GM23338 (cell line): Measurements from ENCODE around the gene JAG1. TPM values are rescaled to one million over a fixed set of nuclear protein-coding genes. Genes with fewer than 3 reads are reported as not detected.

Experiments
- ATAC-seq: fragments of 200-7000 bp; cut with Tn5 transposase; 3 replicates; pipeline ENCODE4 v1.9.1; 2020
- DNase-seq: peaks from one replicate; pipeline ENCODE4 v3.0.0-alpha.2; 2015; ENCODE audit warnings: low spot score
- H2AFZ ChIP-seq: fragments of 200-600 bp; sonication (generic); 2 replicates; pipeline ENCODE4 v1.8.0; 2016; ENCODE audit warnings: antibody characterized with exemption, mild to moderate bottlenecking, moderate library complexity
- H3F3A ChIP-seq: fragments of 200-600 bp; sonication (generic); replicated peaks from 2 replicates; pipeline ENCODE4 v1.8.0; 2017; ENCODE audit warnings: antibody characterized with exemption, mixed run types, low read depth
- H3K27ac ChIP-seq: fragments of 200-600 bp; sonication (generic); 2 replicates; pipeline ENCODE4 v1.6.1; 2016; ENCODE audit warnings: low read depth
- H3K27me3 ChIP-seq: fragments of 200-600 bp; sonication (generic); 2 replicates; pipeline ENCODE4 v1.8.0; 2016; ENCODE audit warnings: mild to moderate bottlenecking, mixed run types, moderate library complexity; ENCODE audit not compliant: insufficient read depth
- H3K36me3 ChIP-seq: fragments of 200-600 bp; sonication (generic); 2 replicates; pipeline ENCODE4 v1.8.0; 2016; ENCODE audit warnings: mild to moderate bottlenecking; ENCODE audit not compliant: insufficient read depth
- H3K4me1 ChIP-seq: fragments of 200-600 bp; sonication (generic); 2 replicates; pipeline ENCODE4 v1.8.0; 2016; ENCODE audit warnings: mild to moderate bottlenecking, moderate library complexity; ENCODE audit not compliant: insufficient read depth
- H3K4me2 ChIP-seq: fragments of 200-600 bp; sonication (generic); 2 replicates; pipeline ENCODE4 v1.7.1; 2017; ENCODE audit warnings: mixed run types
- H3K4me3 ChIP-seq: fragments of 200-600 bp; sonication (generic); 2 replicates; pipeline ENCODE4 v1.6.1; 2016; ENCODE audit warnings: mixed run types
- H3K79me2 ChIP-seq: fragments of 200-600 bp; sonication (generic); replicated peaks from 2 replicates; pipeline ENCODE4 v1.8.0; 2017; ENCODE audit warnings: mild to moderate bottlenecking; ENCODE audit not compliant: insufficient read depth
- H3K9me2 ChIP-seq: fragments of 200-600 bp; sonication (generic); 2 replicates; pipeline ENCODE4 v1.8.0; 2017; ENCODE audit not compliant: insufficient read depth
- H4K20me1 ChIP-seq: fragments of 200-600 bp; sonication (generic); replicated peaks from 2 replicates; pipeline ENCODE4 v1.8.0; 2017; ENCODE audit warnings: mild to moderate bottlenecking; ENCODE audit not compliant: insufficient read depth
- H3K27ac Mint-ChIP-seq: 2 replicates; pipeline ENCODE4 v1.8.0; 2020; ENCODE audit warnings: inconsistent platforms, mild to moderate bottlenecking, moderate library complexity, mixed read lengths
- H3K27me3 Mint-ChIP-seq: 3 replicates; pipeline ENCODE4 v1.8.0; 2022; ENCODE audit warnings: low read depth, mild to moderate bottlenecking, moderate library complexity, mixed read lengths, inconsistent platforms; ENCODE audit not compliant: insufficient read depth, poor library complexity
- H3K36me3 Mint-ChIP-seq: 3 replicates; pipeline ENCODE4 v1.8.0; 2021; ENCODE audit warnings: low read depth, mild to moderate bottlenecking, inconsistent platforms, moderate library complexity, mixed read lengths
- H3K4me1 Mint-ChIP-seq: 3 replicates; pipeline ENCODE4 v1.8.0; 2020; ENCODE audit warnings: mild to moderate bottlenecking, inconsistent platforms, mixed read lengths
- H3K4me3 Mint-ChIP-seq: 3 replicates; pipeline ENCODE4 v1.8.0; 2021; ENCODE audit warnings: moderate library complexity, mild to moderate bottlenecking, inconsistent platforms, mixed read lengths
- H3K9me3 Mint-ChIP-seq: 3 replicates; pipeline ENCODE4 v1.8.0; 2020; ENCODE audit warnings: moderate library complexity, mild to moderate bottlenecking, inconsistent platforms, mixed read lengths
- CREB1 ChIP-seq: fragments of 250-450 bp; sonication (Bioruptor Pico); IDR thresholded peaks from 2 replicates; pipeline ENCODE4 v1.5.0; 2020; ENCODE audit warnings: low read depth, mild to moderate bottlenecking, moderate library complexity
- ETS1 ChIP-seq: IDR thresholded peaks from 2 replicates; pipeline ENCODE4 v1.6.1; 2016; ENCODE audit warnings: antibody characterized with exemption
- EZH2 ChIP-seq: fragments of 200-600 bp; sonication (generic); IDR thresholded peaks from one replicate; pipeline ENCODE4 v1.8.0; 2017; ENCODE audit warnings: antibody characterized with exemption, mild to moderate bottlenecking, low read depth; ENCODE audit not compliant: unreplicated experiment
- NANOG ChIP-seq: IDR thresholded peaks from 2 replicates; pipeline ENCODE4 v1.6.1; 2016; ENCODE audit warnings: antibody characterized with exemption, borderline replicate concordance
- STAT1 ChIP-seq: IDR thresholded peaks from one replicate; pipeline ENCODE4 v1.6.1; 2016; ENCODE audit warnings: antibody characterized with exemption; ENCODE audit not compliant: unreplicated experiment
- ZNF331 ChIP-seq: fragments of 250-450 bp; sonication (Bioruptor Pico); IDR thresholded peaks from 2 replicates; pipeline ENCODE4 v1.5.0; 2020; ENCODE audit warnings: low read depth, mild to moderate bottlenecking, moderate library complexity
- polyA plus RNA-seq: library from polyadenylated mRNA; unstranded; fragments of >200 nt; fragmentation: Nextera tagmentation; extraction: Ambion mirVana; gene quantifications from 2 replicates; pipeline ENCODE4 v1.2.1, GENCODE V29; 2016
- total RNA-seq: library from RNA; depleted of rRNA; stranded (reverse); fragments of >200 nt; shearing (Covaris generic); gene quantifications from 2 replicates; pipeline ENCODE4 v1.2.3, GENCODE V29; 2014
- TF ChIP-seq, protein P1 (sequence below): fragments of 250-450 bp; sonication (Bioruptor Pico); IDR thresholded peaks from 2 replicates; pipeline ENCODE4 v1.5.0; 2020; ENCODE audit warnings: mild to moderate bottlenecking, moderate library complexity
- TF ChIP-seq, protein P2 (sequence below), 2 experiments: fragments of 200-600 bp in 1 of 2; sonication (generic) in 1 of 2; conservative IDR thresholded peaks; 2 replicates each; pipeline versions ENCODE4 v1.5.1 to v1.6.1; 2016 to 2017; ENCODE audit warnings: antibody characterized with exemption in 2 of 2, low read depth in 2 of 2, mild to moderate bottlenecking in 2 of 2, moderate library complexity in 1 of 2

The JAG1 gene
- total and polyA plus RNA-seq, 2 experiments from 2014 or later, result 9.7 to 46.5 TPM

- no peak for TF ChIP-seq ETS1
- no peak for TF ChIP-seq STAT1
- TF ChIP-seq ZNF331 (CRISPR knock-in tag), result no peak
- TF ChIP-seq CREB1, result no peak
Measured at GRCh38 chr20:10707791-10708190, 34.0 kb upstream of the JAG1 start (continued).

DNA sequence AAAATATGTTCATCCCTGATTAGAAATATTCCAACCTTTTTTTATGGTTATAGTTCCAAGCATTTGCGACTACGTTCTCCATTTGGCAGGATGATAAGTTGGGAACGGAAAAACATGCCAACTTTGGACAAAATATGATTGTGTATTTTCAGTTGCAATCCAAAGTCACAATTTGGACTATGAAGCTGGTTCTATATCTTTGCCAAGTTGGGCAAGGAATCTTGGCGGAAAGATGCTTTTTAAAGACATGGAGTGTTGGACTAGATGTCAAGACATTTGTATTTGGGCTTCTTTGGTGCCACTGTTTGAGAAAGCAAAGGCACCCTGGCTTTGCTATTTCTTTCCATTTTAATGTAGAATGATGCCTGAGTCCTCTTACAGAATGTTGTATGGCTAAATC is 33.3 kb upstream of the JAG1 start:
- 0 out of 3 replicates have a peak, but pooled peaks cover 2% of the 10 kb centered on the region for H3K9me3 Mint-ChIP-seq
- H4K20me1 ChIP-seq, result no peaks in the 10 kb centered on the region
- H3K9me2 ChIP-seq, result peaks cover 8% of the 10 kb centered on the region; the same call in 1 of the 2 replicates
- no peak overlapping the region for H3K27ac Mint-ChIP-seq
- H3K27ac ChIP-seq, result no peak overlapping the region
- H3K4me1 ChIP-seq, result no peaks in the 10 kb centered on the region
- H2AFZ ChIP-seq, result no peak overlapping the region
- no peaks in the 10 kb centered on the region for H3K79me2 ChIP-seq
- H3K4me3 Mint-ChIP-seq, result no peak overlapping the region
- H3K27me3 Mint-ChIP-seq, result peaks cover 2% of the 10 kb centered on the region
- DNase-seq (no peak), ATAC-seq (no peak)
- 0 out of 3 replicates have a peak, but pooled peaks cover 2% of the 10 kb centered on the region for H3K36me3 Mint-ChIP-seq
- no peak overlapping the region for H3K4me3 ChIP-seq
- TF ChIP-seq STAT1, result no peak
- no peak for TF ChIP-seq NANOG
- TF ChIP-seq, protein P1, sequence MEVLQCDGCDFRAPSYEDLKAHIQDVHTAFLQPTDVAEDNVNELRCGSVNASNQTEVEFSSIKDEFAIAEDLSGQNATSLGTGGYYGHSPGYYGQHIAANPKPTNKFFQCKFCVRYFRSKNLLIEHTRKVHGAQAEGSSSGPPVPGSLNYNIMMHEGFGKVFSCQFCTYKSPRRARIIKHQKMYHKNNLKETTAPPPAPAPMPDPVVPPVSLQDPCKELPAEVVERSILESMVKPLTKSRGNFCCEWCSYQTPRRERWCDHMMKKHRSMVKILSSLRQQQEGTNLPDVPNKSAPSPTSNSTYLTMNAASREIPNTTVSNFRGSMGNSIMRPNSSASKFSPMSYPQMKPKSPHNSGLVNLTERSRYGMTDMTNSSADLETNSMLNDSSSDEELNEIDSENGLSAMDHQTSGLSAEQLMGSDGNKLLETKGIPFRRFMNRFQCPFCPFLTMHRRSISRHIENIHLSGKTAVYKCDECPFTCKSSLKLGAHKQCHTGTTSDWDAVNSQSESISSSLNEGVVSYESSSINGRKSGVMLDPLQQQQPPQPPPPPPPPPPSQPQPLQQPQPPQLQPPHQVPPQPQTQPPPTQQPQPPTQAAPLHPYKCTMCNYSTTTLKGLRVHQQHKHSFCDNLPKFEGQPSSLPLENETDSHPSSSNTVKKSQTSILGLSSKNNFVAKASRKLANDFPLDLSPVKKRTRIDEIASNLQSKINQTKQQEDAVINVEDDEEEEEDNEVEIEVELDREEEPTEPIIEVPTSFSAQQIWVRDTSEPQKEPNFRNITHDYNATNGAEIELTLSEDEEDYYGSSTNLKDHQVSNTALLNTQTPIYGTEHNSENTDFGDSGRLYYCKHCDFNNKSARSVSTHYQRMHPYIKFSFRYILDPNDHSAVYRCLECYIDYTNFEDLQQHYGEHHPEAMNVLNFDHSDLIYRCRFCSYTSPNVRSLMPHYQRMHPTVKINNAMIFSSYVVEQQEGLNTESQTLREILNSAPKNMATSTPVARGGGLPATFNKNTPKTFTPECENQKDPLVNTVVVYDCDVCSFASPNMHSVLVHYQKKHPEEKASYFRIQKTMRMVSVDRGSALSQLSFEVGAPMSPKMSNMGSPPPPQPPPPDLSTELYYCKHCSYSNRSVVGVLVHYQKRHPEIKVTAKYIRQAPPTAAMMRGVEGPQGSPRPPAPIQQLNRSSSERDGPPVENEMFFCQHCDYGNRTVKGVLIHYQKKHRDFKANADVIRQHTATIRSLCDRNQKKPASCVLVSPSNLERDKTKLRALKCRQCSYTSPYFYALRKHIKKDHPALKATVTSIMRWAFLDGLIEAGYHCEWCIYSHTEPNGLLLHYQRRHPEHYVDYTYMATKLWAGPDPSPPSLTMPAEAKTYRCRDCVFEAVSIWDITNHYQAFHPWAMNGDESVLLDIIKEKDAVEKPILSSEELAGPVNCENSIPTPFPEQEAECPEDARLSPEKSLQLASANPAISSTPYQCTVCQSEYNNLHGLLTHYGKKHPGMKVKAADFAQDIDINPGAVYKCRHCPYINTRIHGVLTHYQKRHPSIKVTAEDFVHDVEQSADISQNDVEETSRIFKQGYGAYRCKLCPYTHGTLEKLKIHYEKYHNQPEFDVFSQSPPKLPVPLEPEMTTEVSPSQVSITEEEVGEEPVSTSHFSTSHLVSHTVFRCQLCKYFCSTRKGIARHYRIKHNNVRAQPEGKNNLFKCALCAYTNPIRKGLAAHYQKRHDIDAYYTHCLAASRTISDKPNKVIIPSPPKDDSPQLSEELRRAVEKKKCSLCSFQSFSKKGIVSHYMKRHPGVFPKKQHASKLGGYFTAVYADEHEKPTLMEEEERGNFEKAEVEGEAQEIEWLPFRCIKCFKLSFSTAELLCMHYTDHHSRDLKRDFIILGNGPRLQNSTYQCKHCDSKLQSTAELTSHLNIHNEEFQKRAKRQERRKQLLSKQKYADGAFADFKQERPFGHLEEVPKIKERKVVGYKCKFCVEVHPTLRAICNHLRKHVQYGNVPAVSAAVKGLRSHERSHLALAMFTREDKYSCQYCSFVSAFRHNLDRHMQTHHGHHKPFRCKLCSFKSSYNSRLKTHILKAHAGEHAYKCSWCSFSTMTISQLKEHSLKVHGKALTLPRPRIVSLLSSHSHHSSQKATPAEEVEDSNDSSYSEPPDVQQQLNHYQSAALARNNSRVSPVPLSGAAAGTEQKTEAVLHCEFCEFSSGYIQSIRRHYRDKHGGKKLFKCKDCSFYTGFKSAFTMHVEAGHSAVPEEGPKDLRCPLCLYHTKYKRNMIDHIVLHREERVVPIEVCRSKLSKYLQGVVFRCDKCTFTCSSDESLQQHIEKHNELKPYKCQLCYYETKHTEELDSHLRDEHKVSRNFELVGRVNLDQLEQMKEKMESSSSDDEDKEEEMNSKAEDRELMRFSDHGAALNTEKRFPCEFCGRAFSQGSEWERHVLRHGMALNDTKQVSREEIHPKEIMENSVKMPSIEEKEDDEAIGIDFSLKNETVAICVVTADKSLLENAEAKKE (CRISPR knock-in tag), result no peak
- TF ChIP-seq EZH2, result no peak
- TF ChIP-seq, protein P2, sequence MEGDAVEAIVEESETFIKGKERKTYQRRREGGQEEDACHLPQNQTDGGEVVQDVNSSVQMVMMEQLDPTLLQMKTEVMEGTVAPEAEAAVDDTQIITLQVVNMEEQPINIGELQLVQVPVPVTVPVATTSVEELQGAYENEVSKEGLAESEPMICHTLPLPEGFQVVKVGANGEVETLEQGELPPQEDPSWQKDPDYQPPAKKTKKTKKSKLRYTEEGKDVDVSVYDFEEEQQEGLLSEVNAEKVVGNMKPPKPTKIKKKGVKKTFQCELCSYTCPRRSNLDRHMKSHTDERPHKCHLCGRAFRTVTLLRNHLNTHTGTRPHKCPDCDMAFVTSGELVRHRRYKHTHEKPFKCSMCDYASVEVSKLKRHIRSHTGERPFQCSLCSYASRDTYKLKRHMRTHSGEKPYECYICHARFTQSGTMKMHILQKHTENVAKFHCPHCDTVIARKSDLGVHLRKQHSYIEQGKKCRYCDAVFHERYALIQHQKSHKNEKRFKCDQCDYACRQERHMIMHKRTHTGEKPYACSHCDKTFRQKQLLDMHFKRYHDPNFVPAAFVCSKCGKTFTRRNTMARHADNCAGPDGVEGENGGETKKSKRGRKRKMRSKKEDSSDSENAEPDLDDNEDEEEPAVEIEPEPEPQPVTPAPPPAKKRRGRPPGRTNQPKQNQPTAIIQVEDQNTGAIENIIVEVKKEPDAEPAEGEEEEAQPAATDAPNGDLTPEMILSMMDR (conservative IDR thresholded peaks at IDR 0.05; ENCODE audit: low read depth in 2 of 2), result no peak
- H3K4me1 Mint-ChIP-seq, result peaks cover 4% of the 10 kb centered on the region; the same call in 2 of the 3 replicates
- H3F3A ChIP-seq, result no peaks in the 10 kb centered on the region
- no peaks in the 10 kb centered on the region for H3K36me3 ChIP-seq
- no peak overlapping the region for H3K4me2 ChIP-seq
- no peaks in the 10 kb centered on the region for H3K27me3 ChIP-seq
